ENCODE data around the gene DLGAP4.

The DLGAP4 gene

GRCh38 chr20:36305602-36306551 is at the start of gene DLGAP4:
Gene DLGAP4, plus strand, starts transcription at chr20:36306339. Its CDS starts 125,379 bp downstream, at chr20:36431718.
- no peak for DNase-seq (ENCODE audit: low read depth)

GRCh38 chr20:36259177-36260061 is 46.7 kb upstream of the DLGAP4 start:
- no peak for DNase-seq (ENCODE audit: low read depth)

GRCh38 chr20:36260316-36260715 is 45.8 kb upstream of the DLGAP4 start:
- no peak for DNase-seq (ENCODE audit: low read depth)

GRCh38 chr20:36261389-36262105 is 44.6 kb upstream of the DLGAP4 start:
- DNase-seq (ENCODE audit: low read depth) = no peak

- no peak for DNase-seq (ENCODE audit: low read depth)
Measured at GRCh38 chr20:36262440-36262839, 43.7 kb upstream of the DLGAP4 start.

- no peak for DNase-seq (ENCODE audit: low read depth)
Measured at GRCh38 chr20:36264426-36265246, 41.5 kb upstream of the DLGAP4 start.

GRCh38 chr20:36266189-36266588 is 40.0 kb upstream of the DLGAP4 start:
- DNase-seq (ENCODE audit: low read depth) = no peak

GRCh38 chr20:36267605-36268381 is 38.3 kb upstream of the DLGAP4 start:
- DNase-seq (ENCODE audit: low read depth) = no peak

- DNase-seq (ENCODE audit: low read depth) = no peak
Measured at GRCh38 chr20:36268440-36269342, 37.4 kb upstream of the DLGAP4 start.

- DNase-seq (ENCODE audit: low read depth) = no peak
Measured at GRCh38 chr20:36269507-36269906, 36.6 kb upstream of the DLGAP4 start.

- DNase-seq (ENCODE audit: low read depth) = no peak
Measured at GRCh38 chr20:36270744-36271638, 35.1 kb upstream of the DLGAP4 start.

GRCh38 chr20:36271639-36272546 is 34.2 kb upstream of the DLGAP4 start:
- no peak for DNase-seq (ENCODE audit: low read depth)

- DNase-seq (ENCODE audit: low read depth) = no peak
Measured at GRCh38 chr20:36272547-36273220, 33.5 kb upstream of the DLGAP4 start.

GRCh38 chr20:36273414-36274180 is 32.5 kb upstream of the DLGAP4 start:
- DNase-seq (ENCODE audit: low read depth) = no peak

GRCh38 chr20:36274181-36274841 is 31.8 kb upstream of the DLGAP4 start:
- DNase-seq (ENCODE audit: low read depth) = no peak

Data from CMK (cell line).